Amygdala (tissue), 56 donors: Measurements from ENCODE around the gene ZFYVE27.

ENCODE experiments used
- DNase-seq, 56 donors: peaks; one replicate each; lab custom pipeline; 2025; lab: John Stamatoyannopoulos, UW

The ZFYVE27 gene

GRCh38 chr10:97713826-97714400, 23.0 kb upstream of the ZFYVE27 start:
- DNase-seq, result peak in 50 of 56 donors; percentile 17 to 78 (median 54)

GRCh38 chr10:97714401-97715258, 22.3 kb upstream of the ZFYVE27 start:
- peak in 27 of 56 donors; percentile 11 to 66 (median 42) for DNase-seq

GRCh38 chr10:97715259-97715874, 21.6 kb upstream of the ZFYVE27 start:
- DNase-seq, result no peak

GRCh38 chr10:97717627-97718026, 19.3 kb upstream of the ZFYVE27 start:
- no peak for DNase-seq

- DNase-seq, result peak in 50 of 56 donors; percentile 3 to 83 (median 45)
These were observed 18.8 kb upstream of the ZFYVE27 start for GRCh38 chr10:97718178-97718577.

GRCh38 chr10:97718659-97719142, 18.2 kb upstream of the ZFYVE27 start:
- peak in 2 of 56 donors; percentile 14 to 40 for DNase-seq

GRCh38 chr10:97719602-97720001, 17.3 kb upstream of the ZFYVE27 start:
- DNase-seq, result no peak

GRCh38 chr10:97721871-97722780, 14.8 kb upstream of the ZFYVE27 start:
- DNase-seq, result no peak

GRCh38 chr10:97723001-97723400, 13.9 kb upstream of the ZFYVE27 start:
- no peak for DNase-seq

- no peak for DNase-seq
These were observed 12.5 kb upstream of the ZFYVE27 start for GRCh38 chr10:97724341-97724941.

GRCh38 chr10:97726636-97727178, 10.2 kb upstream of the ZFYVE27 start:
- no peak for DNase-seq

- no peak for DNase-seq
These were observed 7.9 kb upstream of the ZFYVE27 start for GRCh38 chr10:97729014-97729413.

- peak in 44 of 56 donors; percentile 2 to 86 (median 48) for DNase-seq
These were observed 5.4 kb upstream of the ZFYVE27 start for GRCh38 chr10:97731346-97732051.

- no peak for DNase-seq
These were observed 4.9 kb upstream of the ZFYVE27 start for GRCh38 chr10:97732052-97732359.

- DNase-seq, result no peak
These were observed 3.7 kb upstream of the ZFYVE27 start for GRCh38 chr10:97733256-97733655.

- DNase-seq, result no peak
These were observed 2.9 kb upstream of the ZFYVE27 start for GRCh38 chr10:97734021-97734420.

- no peak for DNase-seq
These were observed 476 bp upstream of the ZFYVE27 start for GRCh38 chr10:97736403-97736901.

GRCh38 chr10:97737770-97738265, 890 bp downstream of the ZFYVE27 start:
- DNase-seq, result no peak

- no peak for DNase-seq
These were observed 1.7 kb downstream of the ZFYVE27 start for GRCh38 chr10:97738616-97739015.
